ENCODE measurements around the gene ARL5B.
"Not testable (repeated sequence)": the region's sequence is repeated elsewhere in the genome, so short reads cannot be mapped to it uniquely, and the experiment has no call there.

Gene ARL5B

GRCh38 chr10:18625886-18626285, 33.3 kb upstream of the ARL5B start:
- TF ChIP-seq CTCF (IDR thresholded peaks at IDR 0.05; ENCODE audit: low read depth, low read length) = no peak

GRCh38 chr10:18627452-18628018, 31.7 kb upstream of the ARL5B start:
- DNase-seq (ENCODE audit: extremely low read depth, low read depth) = peak; percentile 29

More at GRCh38 chr10:18625886-18626285, 33.3 kb upstream of the ARL5B start:
- no peak for DNase-seq (ENCODE audit: extremely low read depth, low read depth)

- DNase-seq (ENCODE audit: extremely low read depth, low read depth) = not testable (repeated sequence)
Measured at GRCh38 chr10:18632500-18632899, 26.7 kb upstream of the ARL5B start.

GRCh38 chr10:18635995-18636394, 23.2 kb upstream of the ARL5B start:
- no peak for DNase-seq (ENCODE audit: extremely low read depth, low read depth)
- no peak for TF ChIP-seq CTCF (IDR thresholded peaks at IDR 0.05; ENCODE audit: low read depth, low read length)

GRCh38 chr10:18637400-18637799, 21.8 kb upstream of the ARL5B start:
- DNase-seq (ENCODE audit: extremely low read depth, low read depth) = not testable (repeated sequence)

GRCh38 chr10:18639719-18640118, 19.5 kb upstream of the ARL5B start:
- DNase-seq (ENCODE audit: extremely low read depth, low read depth) = not testable (repeated sequence)

- no peak for TF ChIP-seq CTCF (IDR thresholded peaks at IDR 0.05; ENCODE audit: low read depth, low read length)
- DNase-seq (ENCODE audit: extremely low read depth, low read depth) = no peak
Measured at GRCh38 chr10:18647151-18647550, 12.1 kb upstream of the ARL5B start.

- no peak for TF ChIP-seq CTCF (IDR thresholded peaks at IDR 0.05; ENCODE audit: low read depth, low read length)
- no peak for DNase-seq (ENCODE audit: extremely low read depth, low read depth)
Measured at GRCh38 chr10:18647945-18648344, 11.3 kb upstream of the ARL5B start.

GRCh38 chr10:18649364-18649959, 9.8 kb upstream of the ARL5B start:
- DNase-seq (ENCODE audit: extremely low read depth, low read depth) = no peak
- no peak for TF ChIP-seq CTCF (IDR thresholded peaks at IDR 0.05; ENCODE audit: low read depth, low read length)
